A549 treated with CORT108297 at 1 μM for 4 hours (cell line): ENCODE results near the gene SHMT1. TPM values are rescaled to one million over a fixed set of nuclear protein-coding genes. Genes with fewer than 3 reads are reported as not detected.

Experiments used
- total RNA-seq: library from RNA; stranded (reverse); fragments of 200-300 nt; extraction: Qiagen RNA extraction; gene quantifications from 5 replicates; pipeline ENCODE4 v1.2.3, GENCODE V29; 2022

Gene SHMT1
- total RNA-seq, result 39.0 to 48.9 TPM (median 45.2 TPM) in 5 replicates

DNA sequence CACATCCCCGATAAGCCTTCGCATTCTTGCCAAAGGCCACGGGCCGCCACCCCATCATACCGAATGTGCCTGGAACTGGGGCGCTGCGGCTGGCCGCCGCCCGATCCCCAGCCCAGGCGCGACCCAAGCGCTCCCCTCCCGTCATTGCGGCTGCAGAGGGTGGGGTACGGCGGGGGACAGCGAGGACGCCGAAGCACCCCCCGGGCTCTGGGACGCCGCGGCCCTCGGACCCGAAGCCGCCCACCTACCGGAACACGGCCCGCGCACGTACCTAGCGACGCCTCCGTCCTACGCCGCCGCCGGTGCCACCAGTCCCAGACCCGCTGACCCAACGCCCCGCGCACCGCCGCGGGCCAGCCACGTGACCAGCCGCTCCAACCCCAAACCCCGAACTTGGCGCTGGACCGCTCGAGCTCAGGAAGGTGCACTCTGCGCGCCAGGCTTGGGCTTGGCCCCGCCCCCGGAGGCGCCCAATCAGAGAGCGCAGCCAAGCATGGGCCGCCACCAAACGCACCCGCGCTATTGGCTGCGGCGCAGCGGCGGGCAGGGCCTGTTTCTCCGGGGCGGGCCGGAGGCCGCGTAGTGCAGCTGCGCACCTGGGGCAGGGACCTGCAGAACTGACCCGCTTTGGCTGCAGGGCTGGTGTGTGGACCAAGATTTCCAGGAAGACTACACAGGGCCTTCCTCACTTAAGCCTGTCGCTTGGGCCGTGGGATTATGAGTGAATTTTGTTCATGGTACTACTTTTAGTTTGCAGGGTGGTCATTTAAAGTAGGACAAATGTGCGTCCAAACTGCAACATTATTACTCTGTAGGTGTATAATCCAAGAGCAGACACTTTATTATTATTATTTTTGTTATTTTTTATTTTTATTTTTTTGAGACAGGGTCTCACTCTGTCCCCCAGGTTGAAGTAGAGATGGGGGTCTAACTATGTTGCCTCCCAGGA lies at the start of gene SHMT1:
Gene SHMT1 (minus strand): TSS at position 450 of the 949 bp plus-strand sequence. CDS start 7,569 bp downstream, outside the sequence.

GRCh38 chr17:18377437-18378204 lies 14.3 kb upstream of the SHMT1 start, which contains the start of gene EVPLL:
TSS of gene EVPLL (plus strand) at chr17:18377778. CDS start at chr17:18380938, 3,160 bp downstream.

DNA sequence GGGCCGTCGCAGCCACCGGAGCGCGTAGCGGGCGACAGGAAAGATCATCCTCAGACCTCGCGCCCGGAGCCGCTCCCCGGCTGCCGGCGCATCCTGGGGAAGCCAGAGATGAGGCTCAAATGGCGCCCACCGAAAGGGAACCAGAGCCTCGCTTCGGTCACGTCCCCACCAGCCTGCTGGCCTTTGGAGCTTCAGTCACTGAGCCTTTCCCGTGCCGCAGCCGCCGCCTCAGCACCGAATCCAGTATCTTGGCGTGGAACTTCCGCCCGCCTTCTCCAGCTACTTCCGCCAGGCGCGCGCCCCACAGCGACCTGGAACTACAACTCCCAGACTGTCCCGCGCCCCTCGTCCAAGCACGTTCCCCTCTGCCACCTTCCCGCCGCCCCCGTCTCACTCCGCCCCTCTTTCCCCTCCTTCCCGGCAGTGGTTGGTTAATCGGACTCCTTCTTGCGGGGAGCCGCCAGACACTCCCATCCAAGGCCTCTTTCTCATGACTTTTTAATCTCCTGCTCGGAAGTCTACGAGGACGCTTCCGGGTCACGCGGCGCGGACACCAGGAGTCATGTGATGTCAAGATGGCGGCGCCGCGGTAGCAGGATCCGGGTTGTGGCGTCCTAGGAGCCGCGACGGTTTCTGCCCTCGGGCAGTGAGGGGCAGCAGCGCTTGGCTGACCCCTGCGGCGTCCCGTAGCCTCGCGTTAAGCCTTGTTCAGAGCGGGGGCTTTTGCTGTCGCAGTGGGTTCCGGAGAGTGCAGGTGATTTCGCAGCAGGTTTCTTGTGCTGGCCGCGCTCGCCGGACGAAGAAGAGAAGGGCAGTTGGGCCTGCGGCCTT lies 48.4 kb downstream of the SHMT1 start, which contains the start of the genes SMCR8 and TOP3A:
Gene SMCR8 (plus strand): TSS at position 563 of the 831 bp plus-strand sequence. CDS start 497 bp downstream, outside the sequence.
Gene TOP3A (minus strand): TSS at position 264 of the 831 bp plus-strand sequence. CDS start 216 bp downstream, at position 48.

Other genes with a start within 250 kb of the SHMT1 start
- 47.5 to 59.1 TPM (median 51.3 TPM) in 5 replicates for gene ALKBH5, start 179.7 kb downstream of the SHMT1 start, total RNA-seq
- gene LLGL1, start 137.9 kb downstream of the SHMT1 start, total RNA-seq, result 11.9 to 19.7 TPM (median 17.0 TPM) in 5 replicates
- gene FLII, start 104.8 kb downstream of the SHMT1 start, total RNA-seq, result 232 to 268 TPM (median 246 TPM) in 5 replicates
- 6.4 to 12.9 TPM (median 10.7 TPM) in 5 replicates for gene MIEF2, start 102.9 kb downstream of the SHMT1 start, total RNA-seq
- 33.1 to 41.3 TPM (median 36.1 TPM) in 5 replicates for gene TOP3A, start 48.6 kb downstream of the SHMT1 start, total RNA-seq
- gene SMCR8, start 48.3 kb downstream of the SHMT1 start, total RNA-seq, result 14.6 to 17.0 TPM (median 16.6 TPM) in 5 replicates
- not detected in 5 replicates for gene EVPLL, start 14.2 kb upstream of the SHMT1 start, total RNA-seq
- gene LGALS9C, start 113.2 kb upstream of the SHMT1 start, total RNA-seq, result 0.03 TPM in 1 of 5 replicates, not detected in the others